HUES48 (cell line): Measurements from ENCODE around the gene AIM2.
A peak's percentile ranks its signal among the peaks of the same experiment; 100 is the strongest.
"Not testable (repeated sequence)": the region's sequence is repeated elsewhere in the genome, so short reads cannot be mapped to it uniquely, and the experiment has no call there.

ENCODE experiments used
- H3K27ac ChIP-seq: one replicate; pipeline ENCODE4 v1.7.0; 2013; ENCODE audit warnings: low read depth, low read length, inconsistent platforms
- H3K27me3 ChIP-seq: 2 replicates; pipeline ENCODE4 v1.6.1; 2013; ENCODE audit warnings: mild to moderate bottlenecking, low read length; ENCODE audit not compliant: control insufficient read depth, insufficient read depth
- H3K36me3 ChIP-seq: 2 replicates; pipeline ENCODE4 v1.6.1; 2013; ENCODE audit warnings: low read length; ENCODE audit not compliant: control insufficient read depth, insufficient read depth
- H3K4me1 ChIP-seq: 2 replicates; pipeline ENCODE4 v1.6.1; 2013; ENCODE audit warnings: mild to moderate bottlenecking, low read length; ENCODE audit not compliant: control insufficient read depth, insufficient read depth
- H3K4me3 ChIP-seq: 2 replicates; pipeline ENCODE4 v1.5.1; 2013; ENCODE audit warnings: mild to moderate bottlenecking, low read depth, low read length
- H3K9ac ChIP-seq: 2 replicates; pipeline ENCODE4 v1.6.1; 2013; ENCODE audit warnings: mild to moderate bottlenecking, low read depth, low read length, moderate library complexity
- H3K9me3 ChIP-seq: 2 replicates; pipeline ENCODE4 v1.6.1; 2013; ENCODE audit warnings: low read length; ENCODE audit not compliant: control insufficient read depth, insufficient read depth

Gene AIM2

DNA sequence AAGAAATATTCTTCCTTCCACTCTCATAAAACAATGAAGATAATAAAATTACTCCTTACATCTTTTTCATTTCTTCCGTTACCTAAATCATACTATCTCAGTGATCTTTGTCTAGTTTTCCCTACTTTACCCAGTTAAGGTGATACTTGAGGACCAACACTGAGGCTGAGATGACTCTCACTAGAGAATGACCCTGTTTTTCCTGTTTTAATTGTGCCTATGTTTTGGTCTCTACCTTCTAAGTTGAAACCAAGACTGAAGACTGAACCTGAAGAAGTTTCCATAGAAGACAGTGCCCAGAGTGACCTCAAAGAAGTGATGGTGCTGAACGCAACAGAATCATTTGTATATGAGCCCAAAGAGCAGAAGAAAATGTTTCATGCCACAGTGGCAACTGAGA is 25.1 kb downstream of the AIM2 start:
- H3K27ac ChIP-seq, result no peak overlapping the region
- no peak overlapping the region for H3K9ac ChIP-seq
- no peak overlapping the region for H3K4me3 ChIP-seq
- H3K36me3 ChIP-seq, result no peaks in the 10 kb centered on the region
- no peaks in the 10 kb centered on the region for H3K27me3 ChIP-seq
- no peaks in the 10 kb centered on the region for H3K9me3 ChIP-seq
- H3K4me1 ChIP-seq, result no peaks in the 10 kb centered on the region

GRCh38 chr1:159046486-159046885 is 30.1 kb downstream of the AIM2 start:
- H3K27ac ChIP-seq, H3K9me3 ChIP-seq, H3K27me3 ChIP-seq, H3K4me3 ChIP-seq, H3K36me3 ChIP-seq, H3K4me1 ChIP-seq, H3K9ac ChIP-seq: not testable (repeated sequence)

GRCh38 chr1:159040893-159041724 is 35.5 kb downstream of the AIM2 start:
- no peak overlapping the region for H3K9ac ChIP-seq
- H3K4me3 ChIP-seq, result no peak overlapping the region
- H3K9me3 ChIP-seq, result no peaks in the 10 kb centered on the region
- H3K36me3 ChIP-seq, result no peaks in the 10 kb centered on the region
- H3K27ac ChIP-seq, result no peak overlapping the region
- H3K27me3 ChIP-seq, result no peaks in the 10 kb centered on the region
- H3K4me1 ChIP-seq, result no peaks in the 10 kb centered on the region

- Histone ChIP-seq H3K9me3 (no peaks in the 10 kb centered on the region), H3K27ac (no peak overlapping the region), H3K9ac (no peak overlapping the region), H3K36me3 (no peaks in the 10 kb centered on the region), H3K4me3 (no peak overlapping the region), H3K4me1 (no peaks in the 10 kb centered on the region), H3K27me3 (no peaks in the 10 kb centered on the region)
Measured at GRCh38 chr1:159040206-159040605, 36.4 kb downstream of the AIM2 start.

GRCh38 chr1:159030877-159031447 is 45.6 kb downstream of the AIM2 start:
- no peaks in the 10 kb centered on the region for H3K36me3 ChIP-seq

DNA sequence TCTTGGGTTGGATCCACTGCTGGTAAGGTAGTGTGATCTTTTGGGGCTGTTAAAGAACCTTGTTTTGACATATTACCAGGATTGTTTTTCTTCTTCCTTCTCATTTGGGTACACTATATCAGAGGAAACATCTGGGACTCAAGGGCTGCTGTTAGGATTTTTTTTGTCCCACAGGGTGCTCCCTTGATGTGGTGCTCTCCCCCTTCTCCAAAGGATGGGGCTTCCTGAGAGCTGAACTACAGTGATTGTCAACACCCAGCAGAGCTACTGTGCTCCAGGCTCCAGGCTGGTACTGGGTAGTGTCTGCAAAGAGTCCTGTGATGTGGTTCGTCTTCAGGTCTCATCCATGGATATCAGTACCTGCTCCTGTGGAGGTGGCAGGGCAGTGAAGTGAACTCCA is 46.3 kb downstream of the AIM2 start:
- no peak overlapping the region for H3K27ac ChIP-seq
- H3K9me3 ChIP-seq, result no peaks in the 10 kb centered on the region
- H3K4me1 ChIP-seq, result 0 out of 2 replicates have a peak, but pooled peaks cover 6% of the 10 kb centered on the region
- H3K36me3 ChIP-seq, result no peaks in the 10 kb centered on the region
- H3K9ac ChIP-seq, result no peak overlapping the region
- H3K4me3 ChIP-seq, result no peak overlapping the region
- H3K27me3 ChIP-seq, result no peaks in the 10 kb centered on the region

More at GRCh38 chr1:159030877-159031447, 45.6 kb downstream of the AIM2 start:
- H3K9ac ChIP-seq, result no peak overlapping the region
- 0 out of 2 replicates have a peak, but pooled peaks cover 6% of the 10 kb centered on the region for H3K4me1 ChIP-seq
- H3K4me3 ChIP-seq, result no peak overlapping the region
- no peaks in the 10 kb centered on the region for H3K9me3 ChIP-seq
- H3K27ac ChIP-seq, result no peak overlapping the region
- no peaks in the 10 kb centered on the region for H3K27me3 ChIP-seq

GRCh38 chr1:159026841-159027240 is 49.7 kb downstream of the AIM2 start:
- not testable (repeated sequence) for H3K27ac ChIP-seq, H3K36me3 ChIP-seq, H3K9me3 ChIP-seq, H3K9ac ChIP-seq, H3K4me3 ChIP-seq, H3K27me3 ChIP-seq
- peaks cover 19% of the 10 kb centered on the region for H3K4me1 ChIP-seq

- no peak overlapping the region for H3K4me3 ChIP-seq
- no peak overlapping the region for H3K27ac ChIP-seq
- H3K9ac ChIP-seq, result no peak overlapping the region
- no peaks in the 10 kb centered on the region for H3K9me3 ChIP-seq
- no peaks in the 10 kb centered on the region for H3K36me3 ChIP-seq
- H3K4me1 ChIP-seq, result peaks cover 13% of the 10 kb centered on the region
- no peaks in the 10 kb centered on the region for H3K27me3 ChIP-seq
Measured at GRCh38 chr1:159025043-159025442, 51.5 kb downstream of the AIM2 start.

- no peaks in the 10 kb centered on the region for H3K9me3 ChIP-seq
- peak overlapping the region; percentile 12 for H3K27ac ChIP-seq
- H3K4me1 ChIP-seq, result peaks cover 13% of the 10 kb centered on the region
- no peak overlapping the region for H3K4me3 ChIP-seq
- H3K27me3 ChIP-seq, result no peaks in the 10 kb centered on the region
- no peak overlapping the region for H3K9ac ChIP-seq
- no peaks in the 10 kb centered on the region for H3K36me3 ChIP-seq
Measured at GRCh38 chr1:159023723-159024122, 52.8 kb downstream of the AIM2 start.

DNA sequence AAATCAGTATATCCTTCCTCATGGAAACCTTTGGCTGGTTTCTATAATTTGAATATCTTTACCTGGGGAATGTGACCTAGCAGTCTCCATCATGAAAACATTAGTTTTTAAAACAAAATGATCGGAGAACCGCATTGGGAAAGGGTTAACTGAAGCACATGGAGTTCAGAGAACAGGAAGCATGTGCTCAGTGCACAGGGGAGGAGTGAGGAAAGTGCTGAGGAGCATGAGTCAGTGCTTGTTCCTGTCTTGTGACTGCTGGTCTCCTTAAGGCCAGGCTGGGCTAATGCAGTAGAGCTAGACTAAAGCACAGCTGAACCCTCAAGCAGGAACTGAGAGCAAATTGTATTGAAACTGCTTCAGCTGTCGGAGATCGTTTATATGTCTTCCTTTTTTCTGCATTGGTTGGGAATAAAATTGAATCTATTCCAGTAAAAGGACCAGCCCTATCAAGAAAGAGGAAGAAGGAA is 61.1 kb downstream of the AIM2 start:
- Histone ChIP-seq H3K27me3 (peaks cover 3% of the 10 kb centered on the region; the same call in 1 of the 2 replicates), H3K9me3 (no peaks in the 10 kb centered on the region), H3K4me1 (no peaks in the 10 kb centered on the region), H3K9ac (no peak overlapping the region), H3K27ac (no peak overlapping the region), H3K4me3 (no peak overlapping the region), H3K36me3 (no peaks in the 10 kb centered on the region)

DNA sequence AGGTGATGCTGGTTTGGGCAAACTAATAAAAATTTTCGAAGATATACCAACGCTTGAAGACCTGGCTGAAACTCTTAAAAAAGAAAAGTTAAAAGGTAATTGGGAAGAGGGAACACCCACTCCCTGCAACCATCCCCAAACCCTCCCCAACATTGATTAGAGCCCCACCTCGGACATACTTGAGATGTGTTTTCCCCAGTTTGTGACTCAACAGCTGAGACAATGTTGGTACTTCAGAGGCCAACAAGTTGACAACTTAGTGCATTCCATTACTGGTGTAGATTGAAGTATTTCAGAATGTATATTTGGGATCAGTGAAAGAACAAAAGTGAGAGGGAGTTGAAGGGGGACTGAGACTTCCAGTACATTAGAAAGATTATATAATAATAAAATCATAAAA is 61.7 kb downstream of the AIM2 start:
- no peaks in the 10 kb centered on the region for H3K9me3 ChIP-seq
- H3K4me3 ChIP-seq, result no peak overlapping the region
- H3K4me1 ChIP-seq, result peaks cover 2% of the 10 kb centered on the region
- no peak overlapping the region for H3K27ac ChIP-seq
- H3K36me3 ChIP-seq, result no peaks in the 10 kb centered on the region
- H3K27me3 ChIP-seq, result peaks cover 3% of the 10 kb centered on the region; the same call in 1 of the 2 replicates
- H3K9ac ChIP-seq, result no peak overlapping the region
